ENCODE measurements around the gene CENPW. TPM values are rescaled to one million over a fixed set of nuclear protein-coding genes. Genes with fewer than 3 reads are reported as not detected.

The CENPW gene
- total and polyA plus RNA-seq, 4 donors: 0.63 to 10.3 (median 4.4) TPM

DNA sequence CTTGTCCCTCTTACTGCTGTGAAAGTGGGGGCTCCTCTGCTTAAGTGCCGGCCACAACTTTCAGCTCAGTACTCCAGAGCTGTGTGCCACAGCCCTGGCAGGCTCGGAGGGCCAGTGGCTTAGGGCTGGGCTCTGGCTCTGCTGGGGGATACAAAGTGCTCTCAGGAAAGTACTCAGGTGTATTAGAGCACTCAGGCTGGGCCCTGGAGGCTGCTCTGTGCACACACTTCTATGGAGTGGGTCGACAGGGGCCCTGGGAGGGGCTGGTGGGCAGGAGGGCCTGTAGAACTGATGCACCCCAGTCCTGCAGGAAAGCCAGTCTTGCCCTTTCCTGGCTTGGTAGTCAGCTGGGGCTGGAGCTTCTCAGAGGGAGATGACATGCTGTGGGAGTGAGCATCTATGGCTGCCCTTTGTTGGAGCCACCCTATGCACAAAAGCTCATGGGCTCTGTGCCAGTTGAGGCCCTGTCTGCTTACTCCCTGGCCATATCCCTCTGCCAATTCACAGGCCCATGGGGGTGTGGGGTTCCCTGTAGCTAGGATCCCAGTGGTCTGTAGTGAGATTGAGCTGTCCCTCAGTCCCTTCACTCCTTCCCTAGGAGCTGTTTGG is 22.0 kb downstream of the CENPW start:
- TF ChIP-seq, protein P1, sequence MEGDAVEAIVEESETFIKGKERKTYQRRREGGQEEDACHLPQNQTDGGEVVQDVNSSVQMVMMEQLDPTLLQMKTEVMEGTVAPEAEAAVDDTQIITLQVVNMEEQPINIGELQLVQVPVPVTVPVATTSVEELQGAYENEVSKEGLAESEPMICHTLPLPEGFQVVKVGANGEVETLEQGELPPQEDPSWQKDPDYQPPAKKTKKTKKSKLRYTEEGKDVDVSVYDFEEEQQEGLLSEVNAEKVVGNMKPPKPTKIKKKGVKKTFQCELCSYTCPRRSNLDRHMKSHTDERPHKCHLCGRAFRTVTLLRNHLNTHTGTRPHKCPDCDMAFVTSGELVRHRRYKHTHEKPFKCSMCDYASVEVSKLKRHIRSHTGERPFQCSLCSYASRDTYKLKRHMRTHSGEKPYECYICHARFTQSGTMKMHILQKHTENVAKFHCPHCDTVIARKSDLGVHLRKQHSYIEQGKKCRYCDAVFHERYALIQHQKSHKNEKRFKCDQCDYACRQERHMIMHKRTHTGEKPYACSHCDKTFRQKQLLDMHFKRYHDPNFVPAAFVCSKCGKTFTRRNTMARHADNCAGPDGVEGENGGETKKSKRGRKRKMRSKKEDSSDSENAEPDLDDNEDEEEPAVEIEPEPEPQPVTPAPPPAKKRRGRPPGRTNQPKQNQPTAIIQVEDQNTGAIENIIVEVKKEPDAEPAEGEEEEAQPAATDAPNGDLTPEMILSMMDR (IDR thresholded peaks at IDR 0.05; ENCODE audit: control extremely low read depth, extremely low read depth): no peak
- no peak for ATAC-seq (ENCODE audit: insufficient read depth, low FRiP score)
- Histone ChIP-seq H3K9me3 (ENCODE audit: control insufficient read depth in 4 of 4, insufficient read depth in 3 of 4, low read length in 3 of 4) (peaks cover 0 to 24% (median 3%) of the 10 kb centered on the region in 4 donors), H3K4me3 (no peak overlapping the region), H3K36me3 (ENCODE audit: control insufficient read depth in 4 of 4, insufficient read depth in 4 of 4, low read length in 4 of 4) (peaks cover 0 to 4% (median 0%) of the 10 kb centered on the region in 4 donors), H3K27ac (ENCODE audit: low read depth in 1 of 2, low read length in 1 of 2) (no peak overlapping the region), H3K27me3 (ENCODE audit: control insufficient read depth in 3 of 3, insufficient read depth in 3 of 3, low read length in 2 of 3) (no peaks in the 10 kb centered on the region), H3K4me1 (ENCODE audit: control insufficient read depth in 5 of 5, insufficient read depth in 5 of 5, low read length in 5 of 5) (no peaks in the 10 kb centered on the region), H3K9ac (ENCODE audit: insufficient read depth in 1 of 2, low read length in 2 of 2) (no peak overlapping the region)
- 68 to 90% methylated on average over 3 of the region's 3 CpGs for WGBS, 2 donors
- DNase-seq: no peak

DNA sequence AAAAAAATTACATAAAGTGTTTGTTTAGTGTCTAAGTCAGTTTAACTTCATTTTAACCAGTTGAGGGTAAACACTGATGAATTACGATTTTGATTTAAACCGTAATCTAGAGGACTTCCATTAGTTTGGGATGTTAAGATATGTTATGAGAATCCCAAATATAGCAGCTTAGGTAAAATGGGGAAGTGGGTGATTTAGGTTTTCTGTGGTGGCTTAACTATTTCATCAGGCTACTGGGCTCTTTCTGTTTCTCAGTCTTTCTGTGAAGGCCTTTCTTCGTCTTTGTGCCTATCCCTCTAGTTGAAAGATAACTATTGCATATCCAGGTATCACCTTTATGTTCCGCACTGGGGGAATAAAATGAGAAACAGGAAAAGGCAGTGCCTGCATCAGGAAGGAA is 27.9 kb downstream of the CENPW start:
- Histone ChIP-seq H3K9me3 (ENCODE audit: control insufficient read depth in 4 of 4, insufficient read depth in 3 of 4, low read length in 3 of 4) (no peaks in the 10 kb centered on the region), H3K4me3 (no peak overlapping the region), H3K4me1 (ENCODE audit: control insufficient read depth in 5 of 5, insufficient read depth in 5 of 5, low read length in 5 of 5) (no peaks in the 10 kb centered on the region), H3K9ac (ENCODE audit: insufficient read depth in 1 of 2, low read length in 2 of 2) (no peak overlapping the region), H3K36me3 (ENCODE audit: control insufficient read depth in 4 of 4, insufficient read depth in 4 of 4, low read length in 4 of 4) (no peaks in the 10 kb centered on the region), H3K27ac (ENCODE audit: low read depth in 1 of 2, low read length in 1 of 2) (no peak overlapping the region), H3K27me3 (ENCODE audit: control insufficient read depth in 3 of 3, insufficient read depth in 3 of 3, low read length in 2 of 3) (no peaks in the 10 kb centered on the region)
- DNase-seq (no peak), ATAC-seq (ENCODE audit: insufficient read depth, low FRiP score) (no peak)
- TF ChIP-seq, protein P1 (IDR thresholded peaks at IDR 0.05; ENCODE audit: control extremely low read depth, extremely low read depth): no peak
- 62 to 76% methylated on average over 4 of the region's 4 CpGs for WGBS, 2 donors

DNA sequence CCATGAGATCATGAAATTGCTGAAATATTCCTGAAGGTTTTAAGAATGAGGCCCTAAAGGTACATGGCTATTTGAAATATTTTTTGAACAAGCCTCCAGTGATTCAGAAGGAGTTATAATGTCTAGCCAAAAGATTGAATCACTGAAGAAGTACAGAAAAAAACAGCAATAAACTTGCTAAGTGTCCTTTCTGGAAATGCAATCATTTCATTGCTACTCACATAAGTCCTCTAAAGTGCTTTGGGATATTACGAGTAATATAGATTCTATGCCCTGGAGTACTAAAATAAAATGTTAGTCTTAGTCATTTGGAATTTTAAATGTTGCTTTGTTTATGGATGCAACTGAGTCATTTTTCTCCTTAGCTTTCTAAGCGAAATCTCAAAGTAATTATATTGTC is 32.7 kb downstream of the CENPW start:
- Histone ChIP-seq H3K9me3 (ENCODE audit: control insufficient read depth in 4 of 4, insufficient read depth in 3 of 4, low read length in 3 of 4) (no peaks in the 10 kb centered on the region), H3K36me3 (ENCODE audit: control insufficient read depth in 4 of 4, insufficient read depth in 4 of 4, low read length in 4 of 4) (no peaks in the 10 kb centered on the region), H3K4me1 (ENCODE audit: control insufficient read depth in 5 of 5, insufficient read depth in 5 of 5, low read length in 5 of 5) (no peaks in the 10 kb centered on the region), H3K27ac (ENCODE audit: low read depth in 1 of 2, low read length in 1 of 2) (no peak overlapping the region), H3K27me3 (ENCODE audit: control insufficient read depth in 3 of 3, insufficient read depth in 3 of 3, low read length in 2 of 3) (no peaks in the 10 kb centered on the region), H3K9ac (ENCODE audit: insufficient read depth in 1 of 2, low read length in 2 of 2) (no peak overlapping the region), H3K4me3 (no peak overlapping the region)
- ATAC-seq (ENCODE audit: insufficient read depth, low FRiP score) (no peak), DNase-seq (no peak)
- TF ChIP-seq, protein P1 (IDR thresholded peaks at IDR 0.05; ENCODE audit: control extremely low read depth, extremely low read depth): no peak
- 95 to 98% methylated on average over 2 of the region's 2 CpGs for WGBS, 2 donors

DNA sequence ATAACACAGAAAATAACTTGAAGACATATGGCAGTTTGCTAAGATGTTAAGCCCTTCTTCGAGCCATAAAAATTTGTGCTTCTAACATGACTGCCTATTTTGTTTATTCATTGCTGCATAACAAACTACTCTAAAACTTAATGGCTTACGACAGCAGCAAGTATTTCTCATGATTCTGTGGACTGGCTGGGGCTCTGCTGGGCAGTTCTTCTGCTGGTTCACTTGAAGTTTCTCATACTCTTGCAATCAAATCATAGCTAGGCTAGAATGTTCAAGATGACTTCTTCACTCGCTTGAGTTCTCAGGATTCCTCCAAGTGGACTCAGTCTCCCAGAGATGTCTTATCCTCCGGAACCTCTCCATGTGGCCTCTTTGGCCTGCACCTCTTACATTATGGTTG is 33.4 kb downstream of the CENPW start:
- 96 to 98% methylated on average over 4 of the region's 4 CpGs for WGBS, 2 donors
- Histone ChIP-seq H3K4me3 (no peak overlapping the region), H3K4me1 (ENCODE audit: control insufficient read depth in 5 of 5, insufficient read depth in 5 of 5, low read length in 5 of 5) (no peaks in the 10 kb centered on the region), H3K9me3 (ENCODE audit: control insufficient read depth in 4 of 4, insufficient read depth in 3 of 4, low read length in 3 of 4) (no peaks in the 10 kb centered on the region), H3K36me3 (ENCODE audit: control insufficient read depth in 4 of 4, insufficient read depth in 4 of 4, low read length in 4 of 4) (no peaks in the 10 kb centered on the region), H3K27ac (ENCODE audit: low read depth in 1 of 2, low read length in 1 of 2) (no peak overlapping the region), H3K27me3 (ENCODE audit: control insufficient read depth in 3 of 3, insufficient read depth in 3 of 3, low read length in 2 of 3) (no peaks in the 10 kb centered on the region), H3K9ac (ENCODE audit: insufficient read depth in 1 of 2, low read length in 2 of 2) (no peak overlapping the region)
- TF ChIP-seq, protein P1 (IDR thresholded peaks at IDR 0.05; ENCODE audit: control extremely low read depth, extremely low read depth): no peak
- DNase-seq: no peak
- no peak for ATAC-seq (ENCODE audit: insufficient read depth, low FRiP score)

Data from lung (tissue), 12 donors.